Adipose tissue (tissue), 3 donors: ENCODE data around the gene VSTM4. TPM values are rescaled to one million over a fixed set of nuclear protein-coding genes. Genes with fewer than 3 reads are reported as not detected.

Experiments
- H3K27ac ChIP-seq: one replicate; pipeline ENCODE4 v1.5.1; 2013; ENCODE audit warnings: low read depth, low read length
- WGBS, 3 donors: extraction: QIAGEN DNeasy Blood & Tissue Kit; methylation state at CpG; one replicate each; pipeline ENCODE4 v1.1.7; 2013; 5-methylcytosine and 5-hydroxymethylcytosine counted together
- polyA plus RNA-seq, 3 donors: library from polyadenylated mRNA; stranded (reverse); fragments of 200-250 nt; gene quantifications; one replicate each; pipeline ENCODE4 v1.2.3, GENCODE V29; 2013
- donor health status: healthy with polysubstance abuse.
- donor health status: Bipolar disorder and iron deficiency.
- donor health status: healthy.

The VSTM4 gene
- polyA plus RNA-seq, 3 donors = 2.5 to 18.2 (median 9.4) TPM

DNA sequence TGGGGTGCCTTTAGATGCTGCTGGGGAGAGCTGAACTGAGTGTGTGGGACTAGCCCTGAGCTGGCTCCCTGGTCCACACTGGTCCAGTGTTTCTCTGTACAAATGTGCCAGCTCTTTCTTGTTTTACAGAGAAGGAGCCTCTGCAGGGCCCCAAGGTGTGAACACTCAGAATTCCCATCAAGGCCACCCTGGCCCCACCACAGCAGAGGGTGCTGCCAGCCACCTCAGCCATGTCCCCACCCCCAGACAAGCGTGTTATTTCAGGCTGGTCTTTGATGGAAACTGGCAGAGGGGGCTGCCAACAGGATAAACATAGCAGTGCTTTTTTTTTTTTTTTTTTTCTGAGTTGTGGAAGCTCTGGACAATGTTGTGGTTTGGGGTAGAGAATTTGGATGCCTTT is 107.2 kb downstream of the VSTM4 start:
- 19 to 69% (median 61%) methylated on average over 1 of the region's 1 CpG for WGBS, 3 donors
- no peak overlapping the region for H3K27ac ChIP-seq

DNA sequence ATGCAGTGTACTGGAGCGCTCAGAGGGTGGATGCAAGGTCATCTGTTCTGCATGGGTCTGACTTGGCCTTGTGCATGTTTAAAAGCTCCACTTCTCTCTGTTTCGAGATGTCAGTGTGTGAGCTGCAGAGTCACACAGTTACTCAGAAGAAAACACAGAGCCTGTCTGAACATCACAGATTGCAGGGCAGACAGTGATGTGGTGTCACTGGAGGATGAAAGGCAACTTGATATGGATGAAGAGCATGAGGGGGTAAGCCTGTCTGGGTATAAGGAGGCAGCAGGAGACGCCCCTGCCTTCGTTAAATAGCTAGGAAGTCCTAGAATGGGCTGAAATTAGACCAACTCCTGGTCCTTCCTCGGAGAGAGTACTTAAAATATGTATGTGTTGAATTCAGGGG is 108.2 kb downstream of the VSTM4 start:
- WGBS, 3 donors = 64 to 70% (median 67%) methylated on average over 5 of the region's 5 CpGs
- no peak overlapping the region for H3K27ac ChIP-seq

DNA sequence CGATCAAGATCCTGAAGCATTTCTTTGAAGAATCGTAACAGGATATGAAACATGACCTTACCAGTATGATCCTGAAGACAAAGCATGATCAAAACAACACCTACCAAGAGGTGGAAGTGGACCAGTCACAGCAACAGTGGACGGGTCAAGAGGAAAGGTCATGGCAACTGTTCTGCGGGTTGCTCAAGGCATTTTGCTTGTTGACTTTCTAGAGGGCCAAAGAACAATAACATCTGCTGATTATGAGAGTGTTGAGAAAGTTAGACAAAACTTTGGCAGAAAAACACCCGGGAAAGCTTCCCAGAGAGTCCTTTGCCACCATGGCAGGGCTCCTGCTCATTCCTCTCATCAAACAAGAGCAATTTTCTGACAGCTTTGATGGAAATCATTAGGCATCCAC is 110.1 kb downstream of the VSTM4 start:
- H3K27ac ChIP-seq = no peak overlapping the region
- 80 to 84% (median 83%) methylated on average over 5 of the region's 5 CpGs for WGBS, 3 donors

DNA sequence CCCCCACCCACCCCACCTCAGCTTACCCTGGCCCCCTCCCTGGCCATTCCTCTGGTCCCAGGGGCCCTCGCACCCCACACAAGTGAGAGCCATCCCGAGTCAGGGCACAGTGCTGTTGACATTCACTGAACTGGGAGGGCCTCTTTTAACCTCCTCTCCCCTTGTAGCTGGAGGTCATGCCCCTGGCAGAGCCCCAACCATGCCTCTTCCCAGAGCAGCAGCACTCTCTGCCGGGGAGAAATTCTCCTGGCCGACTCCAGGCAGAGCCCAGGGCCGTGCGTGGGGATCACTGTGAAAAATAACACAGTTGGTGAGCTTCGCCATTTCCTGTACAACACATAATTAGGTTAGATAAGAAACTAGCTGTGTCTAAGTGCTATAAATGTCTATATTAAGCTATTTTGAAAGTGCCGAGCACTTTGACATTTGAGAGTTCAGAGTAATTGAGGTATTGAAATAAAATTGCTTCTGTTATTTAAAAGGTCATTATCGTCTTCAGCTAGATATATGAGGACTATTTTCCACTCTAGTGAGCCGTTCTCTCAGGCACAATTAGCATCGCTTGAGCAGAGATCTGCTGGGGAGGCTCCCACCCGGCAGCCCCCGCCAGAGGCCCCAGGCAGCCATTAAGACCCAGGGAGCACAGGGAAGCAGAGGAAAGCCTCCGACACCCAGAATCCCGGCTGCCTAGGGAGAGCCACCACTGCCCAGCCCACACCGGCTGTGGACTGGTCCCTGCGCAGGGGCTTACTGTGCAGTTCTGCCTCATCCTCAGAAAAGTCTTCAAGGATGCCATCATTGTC is 113.3 kb downstream of the VSTM4 start:
- WGBS, 3 donors = 53 to 72% (median 68%) methylated on average over 17 of the region's 17 CpGs
- H3K27ac ChIP-seq = no peak overlapping the region

DNA sequence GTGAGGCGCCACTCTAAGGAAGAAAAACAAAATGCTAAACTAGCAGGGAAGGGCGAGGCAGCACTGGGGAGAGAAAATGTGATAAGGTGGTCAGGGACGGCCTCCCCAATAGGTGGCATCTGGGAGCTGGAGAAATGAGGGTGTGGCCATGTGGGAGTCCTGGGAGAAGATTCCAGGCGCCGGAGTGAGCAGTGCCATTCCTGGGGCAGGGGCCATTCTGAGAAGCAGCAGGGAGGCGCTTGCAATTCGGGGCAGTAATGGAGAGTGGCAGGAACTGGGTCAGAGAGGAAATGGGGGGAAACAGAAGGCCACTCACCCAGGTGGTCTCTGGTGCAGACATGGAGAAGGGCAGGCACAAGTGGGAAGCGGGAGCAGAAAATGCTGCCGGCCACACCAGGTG is 113.9 kb downstream of the VSTM4 start:
- 55 to 85% (median 84%) methylated on average over 9 of the region's 9 CpGs for WGBS, 3 donors
- H3K27ac ChIP-seq = no peak overlapping the region

DNA sequence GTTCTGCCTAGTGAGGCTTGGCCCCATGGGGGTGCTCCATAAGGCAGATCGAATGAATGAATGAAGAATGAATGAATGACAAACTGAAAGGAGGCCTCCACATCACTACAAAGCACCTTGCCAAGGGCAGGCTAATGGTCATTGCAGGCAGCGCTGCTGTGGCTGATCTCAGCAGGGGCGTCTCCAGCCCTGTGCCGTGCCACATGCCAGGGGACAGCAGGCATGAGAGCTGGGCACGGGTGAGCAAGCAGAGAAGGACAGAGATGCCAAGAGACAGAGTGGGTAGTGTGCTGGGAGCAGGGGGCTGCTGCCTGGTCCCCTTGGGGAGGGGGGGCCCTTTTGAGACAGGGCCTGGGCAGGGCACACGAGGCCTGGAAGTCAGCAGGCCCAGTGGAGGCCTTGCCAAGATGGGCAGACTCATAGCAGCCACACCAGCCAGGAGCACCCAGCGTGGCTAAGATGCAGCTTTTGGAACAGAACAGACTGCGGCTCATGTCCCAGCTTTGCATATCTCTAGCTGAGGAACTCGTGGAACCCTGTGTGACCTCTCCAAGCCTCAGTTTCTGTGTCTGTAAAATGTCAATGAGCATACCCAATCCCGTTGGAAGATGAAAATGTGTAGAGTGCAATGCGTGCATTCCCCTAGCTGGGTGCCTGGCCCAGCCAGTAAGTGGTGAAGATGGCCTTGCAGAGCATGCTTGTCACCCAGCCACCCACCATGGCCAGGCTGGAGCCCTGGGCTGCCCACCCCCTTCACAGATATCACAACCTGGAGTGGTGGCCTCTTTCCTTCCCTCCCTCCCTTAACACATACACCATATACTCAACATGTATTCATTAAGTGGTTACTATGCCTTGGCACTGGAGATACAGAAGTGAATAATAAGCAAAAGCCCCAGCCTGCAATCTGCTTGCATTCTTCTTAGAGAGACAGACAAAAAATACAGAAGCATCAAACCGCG is 114.6 kb downstream of the VSTM4 start:
- no peak overlapping the region for H3K27ac ChIP-seq
- WGBS, 3 donors = 83 to 92% (median 89%) methylated on average over 13 of the region's 13 CpGs

DNA sequence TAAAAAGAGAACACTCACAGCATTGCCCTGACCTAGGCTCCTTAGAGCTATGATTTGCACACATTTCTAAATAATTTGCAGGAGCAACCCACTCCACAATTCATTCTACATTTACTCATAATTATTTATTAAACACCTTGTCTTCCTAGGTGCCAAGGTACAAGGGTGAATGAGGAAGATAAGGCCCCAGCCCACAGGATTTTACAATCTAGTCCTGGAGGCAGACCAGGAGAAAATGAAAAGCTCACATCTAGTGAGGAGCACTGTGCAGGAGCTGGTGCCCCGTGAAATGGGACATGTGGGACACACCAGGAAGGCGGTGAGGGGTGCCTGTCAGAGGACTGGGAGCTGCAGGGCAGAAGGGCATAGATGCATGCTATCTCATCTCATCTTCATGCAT is 116.0 kb downstream of the VSTM4 start:
- no peak overlapping the region for H3K27ac ChIP-seq
- 67 to 95% (median 91%) methylated on average over 2 of the region's 2 CpGs for WGBS, 3 donors

DNA sequence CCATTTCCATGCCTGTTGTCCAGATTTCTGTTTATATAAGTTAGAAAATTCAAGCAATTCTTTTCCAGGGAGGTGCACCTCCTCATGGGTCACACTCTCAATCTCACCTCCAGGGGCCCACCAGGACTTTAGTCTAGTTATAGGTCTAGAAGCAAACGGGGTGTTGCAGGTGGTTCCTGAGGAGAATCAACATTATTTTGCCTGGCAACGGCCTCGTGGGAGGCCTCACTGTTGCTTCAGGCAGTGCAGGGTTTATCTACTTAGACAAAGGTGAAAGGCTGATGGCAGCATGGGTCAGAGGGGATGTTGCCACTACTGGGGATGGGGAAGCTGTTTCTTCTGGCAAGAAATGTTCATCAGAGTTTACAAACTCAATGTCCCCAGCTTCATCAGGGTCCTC is 119.0 kb downstream of the VSTM4 start:
- 36 to 77% (median 65%) methylated on average over 3 of the region's 3 CpGs for WGBS, 3 donors
- no peak overlapping the region for H3K27ac ChIP-seq

DNA sequence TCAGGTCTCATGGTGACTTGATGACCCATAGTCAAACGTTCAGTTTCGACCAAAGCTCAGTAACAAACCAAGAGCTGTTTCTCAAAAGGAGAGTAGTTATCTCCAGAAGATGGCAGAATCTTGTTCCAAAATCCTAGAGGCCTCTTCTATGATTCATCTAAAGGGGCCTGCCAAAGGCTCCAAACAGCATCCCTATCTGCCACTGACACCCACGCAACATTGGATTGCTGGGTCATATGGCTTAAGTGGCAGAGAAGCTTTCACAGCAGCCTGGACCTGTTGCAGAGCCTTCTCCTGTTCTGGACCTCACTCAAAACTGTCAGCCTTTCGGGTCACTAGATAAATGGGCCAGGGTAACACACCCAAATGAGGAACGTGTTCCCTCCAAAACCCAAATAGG is 121.7 kb downstream of the VSTM4 start:
- 80 to 91% (median 90%) methylated on average over 5 of the region's 5 CpGs for WGBS, 3 donors
- H3K27ac ChIP-seq = no peak overlapping the region

DNA sequence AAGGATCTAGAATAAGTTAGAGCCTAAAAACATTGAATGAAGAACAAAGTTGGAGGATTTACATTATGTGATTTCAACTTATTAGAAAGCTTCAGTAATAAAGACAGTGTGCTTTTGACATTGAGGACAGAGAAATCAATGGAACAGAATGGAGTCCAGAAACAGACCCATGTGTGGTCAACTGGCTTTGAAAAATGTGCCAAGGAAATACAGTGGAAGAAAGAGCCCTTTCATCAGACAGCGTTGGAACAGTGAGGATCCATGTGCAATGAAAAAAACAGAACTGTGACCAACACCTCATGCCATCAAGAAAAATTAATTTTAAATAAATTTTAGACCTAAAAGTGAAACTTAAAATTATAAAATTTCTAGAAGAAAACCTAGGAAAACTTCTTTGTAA is 125.1 kb downstream of the VSTM4 start:
- WGBS, 3 donors = 41 to 91% (median 91%) methylated on average over 1 of the region's 1 CpG
- no peak overlapping the region for H3K27ac ChIP-seq

DNA sequence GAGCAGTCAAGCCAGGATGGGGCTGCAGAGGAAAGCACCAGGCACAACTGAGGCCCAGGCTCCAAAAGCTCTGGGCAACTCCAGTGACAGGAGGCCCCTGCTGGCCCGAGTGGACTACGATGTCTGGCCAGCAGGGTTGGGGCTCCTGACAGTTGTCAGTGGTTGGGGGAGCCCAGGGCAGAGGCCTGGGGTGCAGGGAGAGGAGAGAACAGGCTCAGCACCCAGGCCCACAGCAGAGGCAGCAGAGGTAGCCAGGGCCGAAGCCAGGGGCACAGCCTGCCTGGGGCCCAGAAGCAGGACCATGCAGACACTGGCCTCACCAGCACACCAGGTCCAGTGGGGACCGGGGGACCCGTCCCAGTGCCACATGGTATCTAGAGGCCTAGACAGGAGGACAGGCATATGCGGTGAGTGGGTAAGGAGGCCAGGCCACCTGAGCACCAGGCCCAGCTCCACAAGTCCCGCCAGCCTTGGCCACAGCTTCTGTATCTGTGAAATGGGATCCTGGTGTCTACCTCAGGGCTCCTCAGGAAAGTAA is 129.6 kb downstream of the VSTM4 start:
- WGBS, 3 donors = 77 to 99% (median 93%) methylated on average over 7 of the region's 7 CpGs
- no peak overlapping the region for H3K27ac ChIP-seq

DNA sequence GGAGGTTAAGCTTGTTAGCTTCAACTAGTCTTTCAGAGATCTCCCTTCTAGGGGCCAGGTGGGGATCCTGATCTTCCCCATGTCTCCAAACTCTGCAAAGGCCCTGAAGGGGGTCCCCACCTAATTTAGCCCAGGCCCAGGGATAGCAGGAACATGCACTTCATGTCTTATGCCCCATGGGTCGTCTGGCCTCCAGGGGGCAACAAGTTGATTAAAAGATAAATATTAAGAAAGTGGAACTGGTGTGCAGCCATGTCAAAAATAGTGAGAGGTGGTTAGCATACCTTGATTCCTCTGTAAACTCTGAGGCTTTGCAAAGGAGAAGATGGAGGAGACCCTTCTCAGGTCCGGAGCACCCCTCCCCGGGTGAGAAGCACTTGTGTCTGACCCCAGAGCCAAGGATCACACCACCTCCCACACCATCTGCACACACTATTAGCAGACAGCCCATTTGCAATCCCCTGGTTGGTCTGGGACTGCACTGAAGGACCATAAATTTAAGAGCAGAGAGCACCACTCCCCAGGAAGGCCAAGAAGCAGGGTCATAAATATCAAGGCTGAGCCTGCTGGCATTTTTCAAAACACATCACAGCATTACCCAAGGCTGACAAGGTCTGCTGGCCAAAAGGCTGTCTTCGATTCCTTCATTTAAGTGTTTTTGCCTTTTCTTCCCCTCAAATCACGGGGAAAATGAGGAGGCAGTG is 131.5 kb downstream of the VSTM4 start:
- H3K27ac ChIP-seq = no peak overlapping the region
- WGBS, 3 donors = 63 to 74% (median 71%) methylated on average over 5 of the region's 5 CpGs

DNA sequence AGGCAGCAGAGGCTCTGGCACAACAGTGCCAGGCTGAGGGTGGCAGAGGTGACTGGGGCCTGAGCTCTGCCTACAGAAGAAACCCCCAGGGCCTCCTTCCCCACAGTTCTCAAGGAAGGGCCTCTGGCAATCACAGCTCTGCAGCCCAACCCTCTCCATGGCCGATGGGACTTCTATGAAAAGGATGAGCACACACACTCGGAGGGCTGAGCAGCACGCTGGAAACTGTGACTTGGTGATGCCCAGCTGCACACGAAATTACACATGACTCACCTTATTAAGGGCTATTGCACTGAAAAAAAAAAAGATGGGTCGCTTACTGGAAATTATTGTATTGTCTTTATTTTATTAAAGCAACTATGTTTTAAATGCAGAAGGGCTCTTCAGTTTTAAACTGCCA is 132.7 kb downstream of the VSTM4 start:
- no peak overlapping the region for H3K27ac ChIP-seq
- 75 to 90% (median 86%) methylated on average over 5 of the region's 5 CpGs for WGBS, 3 donors

DNA sequence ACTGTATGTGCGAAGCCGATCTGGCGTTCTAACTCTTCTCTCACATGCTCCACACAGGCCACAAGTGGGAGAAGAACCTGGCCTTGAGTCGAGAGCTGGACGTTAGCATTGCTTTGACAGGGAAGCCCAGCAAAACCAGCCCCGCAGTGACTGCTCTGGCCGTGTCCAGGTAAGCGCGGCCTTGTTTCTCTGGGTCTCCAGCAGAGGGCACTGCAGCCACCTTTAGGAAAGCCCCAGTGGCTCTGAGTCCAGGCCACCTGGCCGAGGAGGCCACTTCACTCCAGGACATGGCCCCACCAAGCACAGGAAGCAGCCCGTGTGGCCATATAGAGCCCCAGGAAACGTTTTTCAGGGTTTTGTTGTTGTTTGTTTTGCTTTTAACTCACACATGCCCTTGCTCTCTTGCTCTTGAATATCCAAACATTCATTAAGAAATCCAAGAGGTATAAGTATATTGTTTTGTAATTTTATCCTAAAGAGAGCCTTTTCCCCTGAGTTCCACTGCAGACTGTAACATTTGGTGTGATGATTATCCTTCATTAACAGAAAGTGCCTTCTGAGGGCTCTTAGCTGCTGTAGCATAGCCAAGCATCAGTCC is 133.9 kb downstream of the VSTM4 start:
- 23 to 41% (median 39%) methylated on average over 12 of the region's 12 CpGs for WGBS, 3 donors
- no peak overlapping the region for H3K27ac ChIP-seq

DNA sequence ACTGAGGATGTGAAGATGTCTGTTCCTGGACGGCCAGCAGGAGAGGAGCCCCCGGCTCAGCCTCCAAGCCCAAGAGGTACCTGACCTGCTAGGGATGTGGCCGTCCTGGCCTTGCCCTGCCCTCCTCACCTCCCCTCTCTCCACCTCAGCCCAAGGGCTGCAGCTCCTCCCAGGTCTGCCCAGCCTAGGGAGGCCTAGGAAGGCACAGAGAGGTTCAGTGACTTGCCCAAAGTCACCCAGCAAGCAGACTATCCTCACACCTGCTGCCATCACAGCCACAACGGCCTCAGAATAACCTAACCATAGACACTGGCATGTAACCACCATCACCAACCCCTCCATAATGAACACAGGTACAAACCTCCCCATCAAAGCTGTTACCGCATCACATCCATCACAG is 137.0 kb downstream of the VSTM4 start:
- WGBS, 3 donors = 77 to 95% (median 84%) methylated on average over 5 of the region's 5 CpGs
- no peak overlapping the region for H3K27ac ChIP-seq

DNA sequence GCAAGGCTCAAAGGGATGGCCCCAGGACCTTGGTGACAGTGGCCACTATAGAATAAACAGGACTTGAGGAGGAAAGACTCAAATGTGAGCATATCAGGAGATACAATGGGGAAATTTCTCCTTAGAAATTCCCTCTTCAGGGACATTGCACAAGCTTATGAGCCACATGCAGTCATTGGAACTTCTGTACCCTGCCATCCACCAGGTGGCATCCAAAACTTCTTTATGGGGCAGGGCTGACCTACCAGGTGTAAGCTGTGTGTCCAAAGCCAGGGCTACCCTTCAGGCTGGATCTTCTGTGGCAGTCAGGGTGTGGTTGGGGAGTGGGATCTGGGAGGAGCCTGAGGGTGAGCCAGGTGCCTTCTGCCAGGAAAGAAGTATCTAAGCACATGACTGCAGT is 139.1 kb downstream of the VSTM4 start:
- no peak overlapping the region for H3K27ac ChIP-seq

DNA sequence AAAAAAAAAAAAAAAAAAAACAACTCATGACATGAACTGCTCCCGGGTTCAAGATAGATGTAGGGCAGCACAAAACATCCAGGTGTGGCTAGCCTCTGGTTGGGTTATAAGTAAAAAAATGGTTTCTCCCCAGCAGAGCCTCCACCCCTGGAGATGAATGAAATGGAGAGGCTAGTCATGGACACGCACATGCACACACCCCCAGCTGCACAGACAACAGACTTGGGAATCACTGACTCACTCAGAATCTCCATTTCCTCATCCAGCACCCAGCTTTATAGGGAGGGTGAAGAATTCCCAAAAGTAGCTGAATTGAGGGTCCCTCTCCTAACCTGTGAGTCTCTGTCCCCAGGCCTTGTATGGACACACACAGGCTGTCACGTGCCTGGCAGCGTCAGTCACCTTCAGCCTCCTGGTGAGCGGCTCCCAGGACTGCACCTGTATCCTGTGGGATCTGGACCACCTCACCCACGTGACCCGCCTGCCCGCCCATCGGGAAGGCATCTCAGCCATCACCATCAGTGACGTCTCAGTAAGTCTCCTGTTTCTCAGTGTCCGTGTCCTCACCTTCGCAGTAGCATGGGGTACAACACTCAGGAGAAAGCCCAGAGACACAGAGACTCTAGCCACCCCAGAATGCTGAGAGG is 140.7 kb downstream of the VSTM4 start:
- H3K27ac ChIP-seq = no peak overlapping the region
- 77 to 93% (median 92%) methylated on average over 12 of the region's 12 CpGs for WGBS, 3 donors

DNA sequence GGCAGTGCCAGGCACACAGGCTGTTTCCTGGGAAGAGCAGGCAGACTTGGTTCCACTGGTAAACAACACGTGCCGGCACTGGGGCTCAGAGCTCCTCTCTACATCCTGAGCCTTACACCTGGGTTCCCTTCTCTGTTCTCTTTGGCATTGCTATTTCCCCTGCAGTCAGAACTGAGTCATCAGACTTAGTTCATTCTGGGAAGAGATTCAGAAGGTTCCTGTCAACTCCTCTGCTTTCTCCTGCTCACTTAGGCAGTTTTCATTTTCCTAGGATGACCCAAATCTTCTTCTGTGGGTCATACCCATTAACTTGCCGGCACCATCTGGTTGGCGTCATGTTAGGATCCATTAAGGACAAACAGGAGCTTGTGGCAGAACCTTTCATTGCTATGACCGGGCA is 142.3 kb downstream of the VSTM4 start:
- 78 to 89% (median 89%) methylated on average over 5 of the region's 5 CpGs for WGBS, 3 donors
- H3K27ac ChIP-seq = no peak overlapping the region
